ENCODE results near the gene KRABD2.

Gene KRABD2

GRCh38 chr17:8392274-8392673, 15.8 kb upstream of the KRABD2 start:
- no peak for TF ChIP-seq CTCF (IDR thresholded peaks at IDR 0.05; ENCODE audit: unreplicated experiment)
- peaks cover 8% of the 10 kb centered on the region for H3K4me1 Mint-ChIP-seq
- H3K4me3 Mint-ChIP-seq = no peak overlapping the region
- H3K27me3 Mint-ChIP-seq (ENCODE audit: low read depth) = peaks cover 14% of the 10 kb centered on the region
- H3K36me3 Mint-ChIP-seq = no peaks in the 10 kb centered on the region
- H3K9me3 Mint-ChIP-seq = no peaks in the 10 kb centered on the region
- no peak for DNase-seq (ENCODE audit: low spot score in 2 of 2, unreplicated experiment in 2 of 2)
- no peak overlapping the region for H3K27ac Mint-ChIP-seq

- Mint-ChIP-seq H3K4me1 (peaks cover 10% of the 10 kb centered on the region), H3K9me3 (no peaks in the 10 kb centered on the region), H3K4me3 (no peak overlapping the region), H3K27me3 (ENCODE audit: low read depth) (peaks cover 10% of the 10 kb centered on the region), H3K36me3 (no peaks in the 10 kb centered on the region), H3K27ac (no peak overlapping the region)
- DNase-seq (ENCODE audit: low spot score in 2 of 2, unreplicated experiment in 2 of 2) = no peak
- no peak for TF ChIP-seq CTCF (IDR thresholded peaks at IDR 0.05; ENCODE audit: unreplicated experiment)
Measured at GRCh38 chr17:8391711-8392110, 15.2 kb upstream of the KRABD2 start.

- no peaks in the 10 kb centered on the region for H3K27me3 Mint-ChIP-seq (ENCODE audit: low read depth)
- no peaks in the 10 kb centered on the region for H3K36me3 Mint-ChIP-seq
- no peaks in the 10 kb centered on the region for H3K9me3 Mint-ChIP-seq
- no peak overlapping the region for H3K4me3 Mint-ChIP-seq
- H3K27ac Mint-ChIP-seq = no peak overlapping the region
- no peak for TF ChIP-seq CTCF (IDR thresholded peaks at IDR 0.05; ENCODE audit: unreplicated experiment)
- peaks cover 16% of the 10 kb centered on the region for H3K4me1 Mint-ChIP-seq
- DNase-seq (ENCODE audit: low spot score in 2 of 2, unreplicated experiment in 2 of 2) = no peak
Measured at GRCh38 chr17:8387914-8388651, 11.6 kb upstream of the KRABD2 start.

GRCh38 chr17:8386841-8387240, 10.3 kb upstream of the KRABD2 start:
- Mint-ChIP-seq H3K4me1 (peaks cover 22% of the 10 kb centered on the region), H3K27me3 (ENCODE audit: low read depth) (no peaks in the 10 kb centered on the region), H3K27ac (peak overlapping the region; percentile 14), H3K4me3 (no peak overlapping the region), H3K9me3 (no peaks in the 10 kb centered on the region), H3K36me3 (peaks cover 2% of the 10 kb centered on the region)
- no peak for TF ChIP-seq CTCF (IDR thresholded peaks at IDR 0.05; ENCODE audit: unreplicated experiment)
- no peak for DNase-seq (ENCODE audit: low spot score in 2 of 2, unreplicated experiment in 2 of 2)

GRCh38 chr17:8384801-8385378, 8.4 kb upstream of the KRABD2 start:
- no peaks in the 10 kb centered on the region for H3K9me3 Mint-ChIP-seq
- peaks cover 11% of the 10 kb centered on the region for H3K36me3 Mint-ChIP-seq
- H3K4me3 Mint-ChIP-seq = peak overlapping the region; percentile 99
- H3K27me3 Mint-ChIP-seq (ENCODE audit: low read depth) = no peaks in the 10 kb centered on the region
- TF ChIP-seq CTCF (IDR thresholded peaks at IDR 0.05; ENCODE audit: unreplicated experiment) = no peak
- no peak for DNase-seq (ENCODE audit: low spot score in 2 of 2, unreplicated experiment in 2 of 2)
- H3K4me1 Mint-ChIP-seq = peaks cover 35% of the 10 kb centered on the region
- peak overlapping the region; percentile 78 for H3K27ac Mint-ChIP-seq
